Trophoblast cell (in vitro differentiated cells and primary cell): ENCODE data around the gene BICD1.

Experiments used
- DNase-seq, 2 donors: peaks; one replicate each; pipeline ENCODE4 v3.0.0-alpha.2; 2016
- H2AFZ ChIP-seq: 2 replicates; pipeline ENCODE4 v1.6.1; 2013; ENCODE audit warnings: low read length, moderate library complexity, mild to moderate bottlenecking; ENCODE audit not compliant: insufficient read depth, poor library complexity
- H2AK5ac ChIP-seq: 2 replicates; pipeline ENCODE4 v1.6.1; 2013; ENCODE audit warnings: mild to moderate bottlenecking, low read length
- H2BK120ac ChIP-seq: 2 replicates; pipeline ENCODE4 v1.6.1; 2013; ENCODE audit warnings: low read length, mild to moderate bottlenecking, moderate library complexity; ENCODE audit not compliant: insufficient read depth, poor library complexity
- H2BK12ac ChIP-seq: 2 replicates; pipeline ENCODE4 v1.6.1; 2013; ENCODE audit warnings: mild to moderate bottlenecking, low read length, moderate library complexity
- H2BK5ac ChIP-seq: 2 replicates; pipeline ENCODE4 v1.6.1; 2013; ENCODE audit warnings: low read length, low read depth, moderate library complexity, mild to moderate bottlenecking; ENCODE audit not compliant: poor library complexity
- H3K14ac ChIP-seq: 2 replicates; pipeline ENCODE4 v1.6.1; 2013; ENCODE audit warnings: mild to moderate bottlenecking, low read length
- H3K18ac ChIP-seq: 2 replicates; pipeline ENCODE4 v1.6.1; 2013; ENCODE audit warnings: mild to moderate bottlenecking, low read length
- H3K23ac ChIP-seq: 2 replicates; pipeline ENCODE4 v1.6.1; 2013; ENCODE audit warnings: low read length
- H3K27ac ChIP-seq: 2 replicates; pipeline ENCODE4 v1.5.1; 2013; ENCODE audit warnings: low read depth, mild to moderate bottlenecking, inconsistent platforms, low read length, moderate library complexity
- H3K27me3 ChIP-seq: 2 replicates; pipeline ENCODE4 v1.6.1; 2013; ENCODE audit warnings: inconsistent platforms, mild to moderate bottlenecking, low read length, moderate library complexity; ENCODE audit not compliant: insufficient read depth
- H3K36me3 ChIP-seq, 2 experiments: 1 replicate in 1 of 2; 2 replicates in 1 of 2; pipeline ENCODE4 v1.6.1; 2013; ENCODE audit warnings: low read length in 2 of 2, mild to moderate bottlenecking in 2 of 2, moderate library complexity in 1 of 2; ENCODE audit not compliant: insufficient read depth in 2 of 2, control insufficient read depth in 1 of 2
- H3K4ac ChIP-seq: 2 replicates; pipeline ENCODE4 v1.6.1; 2013; ENCODE audit warnings: low read depth, mild to moderate bottlenecking, low read length, moderate library complexity
- H3K4me1 ChIP-seq, 2 experiments: 1 replicate in 1 of 2; 2 replicates in 1 of 2; pipeline ENCODE4 v1.6.1; 2013; ENCODE audit warnings: low read length in 2 of 2, mild to moderate bottlenecking in 2 of 2, moderate library complexity in 1 of 2; ENCODE audit not compliant: insufficient read depth in 2 of 2, control insufficient read depth in 1 of 2
- H3K4me2 ChIP-seq: 2 replicates; pipeline ENCODE4 v1.6.1; 2013; ENCODE audit warnings: inconsistent platforms, mild to moderate bottlenecking, low read length, moderate library complexity
- H3K4me3 ChIP-seq: 2 replicates; pipeline ENCODE4 v1.5.1; 2013; ENCODE audit warnings: mild to moderate bottlenecking, low read depth, low read length, inconsistent platforms
- H3K79me1 ChIP-seq: one replicate; pipeline ENCODE4 v1.6.1; 2013; ENCODE audit warnings: low read length
- H3K79me2 ChIP-seq: 2 replicates; pipeline ENCODE4 v1.6.1; 2013; ENCODE audit warnings: low read length, mild to moderate bottlenecking; ENCODE audit not compliant: control insufficient read depth, insufficient read depth, poor library complexity
- H3K9ac ChIP-seq: 2 replicates; pipeline ENCODE4 v1.6.1; 2013; ENCODE audit warnings: mild to moderate bottlenecking, low read length
- H3K9me3 ChIP-seq: 2 replicates; pipeline ENCODE4 v1.6.1; 2013; ENCODE audit warnings: low read depth, mild to moderate bottlenecking, control low read depth, inconsistent platforms, low read length; ENCODE audit not compliant: insufficient read depth
- H4K12ac ChIP-seq: 2 replicates; pipeline ENCODE4 v1.6.1; 2013; ENCODE audit warnings: low read depth, mild to moderate bottlenecking, low read length, moderate library complexity
- H4K8ac ChIP-seq: 2 replicates; pipeline ENCODE4 v1.6.1; 2013; ENCODE audit warnings: low read depth, mild to moderate bottlenecking, low read length, moderate library complexity
- H4K91ac ChIP-seq: one replicate; pipeline ENCODE4 v1.6.1; 2013; ENCODE audit warnings: low read depth, mild to moderate bottlenecking, low read length, moderate library complexity
- WGBS: extraction: QIAGEN DNeasy Blood & Tissue Kit; methylation state at CpG from one replicate; pipeline ENCODE4 v1.1.7; 2013; ENCODE audit warnings: missing lambda C conversion rate; ENCODE audit not compliant: insufficient read length, insufficient coverage; ENCODE audit errors: extremely low coverage; 5-methylcytosine and 5-hydroxymethylcytosine counted together

Gene BICD1

GRCh38 chr12:32163596-32163995 lies 56.9 kb downstream of the BICD1 start:
- no peak overlapping the region for H2BK120ac ChIP-seq
- no peak overlapping the region for H4K8ac ChIP-seq
- no peak overlapping the region for H3K4me3 ChIP-seq
- H3K4ac ChIP-seq, result no peak overlapping the region
- no peak overlapping the region for H2BK5ac ChIP-seq
- H2AFZ ChIP-seq, result no peak overlapping the region
- no peak overlapping the region for H4K91ac ChIP-seq
- no peak overlapping the region for H3K27ac ChIP-seq
- H3K23ac ChIP-seq, result no peak overlapping the region
- H3K4me1 ChIP-seq, result no peaks in the 10 kb centered on the region
- H2BK12ac ChIP-seq, result no peak overlapping the region
- no peaks in the 10 kb centered on the region for H3K79me1 ChIP-seq
- H3K4me2 ChIP-seq, result no peak overlapping the region
- H4K12ac ChIP-seq, result no peak overlapping the region
- H3K79me2 ChIP-seq, result no peaks in the 10 kb centered on the region
- H3K27me3 ChIP-seq, result no peaks in the 10 kb centered on the region
- H2AK5ac ChIP-seq, result no peak overlapping the region
- no CpG with 5 or more reads among the region's 2 CpGs for WGBS
- H3K9ac ChIP-seq, result no peak overlapping the region
- no peak overlapping the region for H3K14ac ChIP-seq
- no peaks in the 10 kb centered on the region for H3K9me3 ChIP-seq
- H3K36me3 ChIP-seq, result peaks cover 0 to 1% of the 10 kb centered on the region in 2 experiments
- DNase-seq, result no peak
- no peak overlapping the region for H3K18ac ChIP-seq

- no peaks in the 10 kb centered on the region for H3K27me3 ChIP-seq
These were observed 59.9 kb downstream of the BICD1 start for GRCh38 chr12:32166510-32166909.

GRCh38 chr12:32170437-32170998 lies 63.9 kb downstream of the BICD1 start:
- no peak for DNase-seq
- Histone ChIP-seq H3K18ac (no peak overlapping the region), H3K79me1 (no peaks in the 10 kb centered on the region), H3K14ac (no peak overlapping the region), H2BK5ac (no peak overlapping the region), H4K8ac (no peak overlapping the region), H3K4me3 (no peak overlapping the region), H2AK5ac (no peak overlapping the region), H3K79me2 (no peaks in the 10 kb centered on the region), H3K4ac (no peak overlapping the region), H3K9ac (no peak overlapping the region), H3K36me3 (peaks cover 0 to 1% of the 10 kb centered on the region in 2 experiments), H4K91ac (no peak overlapping the region), H3K23ac (no peak overlapping the region), H3K9me3 (peaks cover 2% of the 10 kb centered on the region), H2BK12ac (no peak overlapping the region), H3K4me1 (no peaks in the 10 kb centered on the region), H3K4me2 (no peak overlapping the region), H3K27me3 (no peaks in the 10 kb centered on the region), H3K27ac (no peak overlapping the region), H2BK120ac (no peak overlapping the region), H4K12ac (no peak overlapping the region), H2AFZ (no peak overlapping the region)
- no CpG with 5 or more reads among the region's 6 CpGs for WGBS

More at GRCh38 chr12:32166510-32166909, 59.9 kb downstream of the BICD1 start:
- Histone ChIP-seq H2BK5ac (no peak overlapping the region), H3K18ac (no peak overlapping the region), H4K12ac (no peak overlapping the region), H3K4me1 (no peaks in the 10 kb centered on the region), H3K4me3 (no peak overlapping the region), H3K4ac (no peak overlapping the region), H4K91ac (no peak overlapping the region), H2BK12ac (no peak overlapping the region), H3K36me3 (peaks cover 0 to 1% of the 10 kb centered on the region in 2 experiments), H3K79me2 (no peaks in the 10 kb centered on the region), H3K27ac (no peak overlapping the region), H3K4me2 (no peak overlapping the region), H3K9me3 (peaks cover 2% of the 10 kb centered on the region), H2AFZ (no peak overlapping the region), H3K23ac (no peak overlapping the region), H2AK5ac (no peak overlapping the region), H2BK120ac (no peak overlapping the region), H3K79me1 (no peaks in the 10 kb centered on the region), H4K8ac (no peak overlapping the region), H3K9ac (no peak overlapping the region), H3K14ac (no peak overlapping the region)
- no CpG with 5 or more reads among the region's 4 CpGs for WGBS
- DNase-seq, result no peak

GRCh38 chr12:32171211-32171610 lies 64.6 kb downstream of the BICD1 start:
- Histone ChIP-seq H3K79me2 (no peaks in the 10 kb centered on the region), H2BK120ac (no peak overlapping the region), H3K9ac (no peak overlapping the region), H3K23ac (no peak overlapping the region), H4K8ac (no peak overlapping the region), H2AK5ac (no peak overlapping the region), H4K91ac (no peak overlapping the region), H3K18ac (no peak overlapping the region), H3K4me2 (no peak overlapping the region), H3K27me3 (no peaks in the 10 kb centered on the region), H2AFZ (no peak overlapping the region), H3K9me3 (peaks cover 2% of the 10 kb centered on the region), H4K12ac (no peak overlapping the region), H3K79me1 (no peaks in the 10 kb centered on the region), H3K4me3 (no peak overlapping the region), H2BK5ac (no peak overlapping the region), H3K4me1 (no peaks in the 10 kb centered on the region), H2BK12ac (no peak overlapping the region), H3K27ac (no peak overlapping the region), H3K14ac (no peak overlapping the region), H3K36me3 (peaks cover 0 to 1% of the 10 kb centered on the region in 2 experiments), H3K4ac (no peak overlapping the region)
- no CpG with 5 or more reads among the region's 7 CpGs for WGBS
- DNase-seq, result no peak
